ENCODE data around the gene AFF3.

The AFF3 gene

DNA sequence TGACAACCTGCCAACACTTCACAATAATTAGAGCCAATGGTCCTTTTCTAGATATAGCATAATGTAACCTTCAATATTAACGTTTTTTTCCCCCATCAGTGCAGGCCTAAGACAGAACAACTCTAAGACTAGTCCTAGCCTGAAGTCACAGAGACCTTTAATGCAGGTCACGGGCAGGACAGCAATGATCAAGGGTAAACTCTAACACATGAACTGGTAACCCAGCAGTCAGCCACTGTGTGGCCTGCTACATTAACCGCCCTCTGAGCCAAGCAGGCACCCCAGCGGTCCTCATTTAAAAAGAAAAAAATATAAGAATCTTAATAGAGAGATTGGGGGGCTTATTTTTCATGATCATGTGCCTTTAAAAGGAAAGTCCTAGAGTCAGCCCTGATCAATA is 290.6 kb downstream of the AFF3 start:
- no peak for DNase-seq

GRCh38 chr2:99851089-99851488 is 291.3 kb downstream of the AFF3 start:
- DNase-seq = peak; percentile 3

DNA sequence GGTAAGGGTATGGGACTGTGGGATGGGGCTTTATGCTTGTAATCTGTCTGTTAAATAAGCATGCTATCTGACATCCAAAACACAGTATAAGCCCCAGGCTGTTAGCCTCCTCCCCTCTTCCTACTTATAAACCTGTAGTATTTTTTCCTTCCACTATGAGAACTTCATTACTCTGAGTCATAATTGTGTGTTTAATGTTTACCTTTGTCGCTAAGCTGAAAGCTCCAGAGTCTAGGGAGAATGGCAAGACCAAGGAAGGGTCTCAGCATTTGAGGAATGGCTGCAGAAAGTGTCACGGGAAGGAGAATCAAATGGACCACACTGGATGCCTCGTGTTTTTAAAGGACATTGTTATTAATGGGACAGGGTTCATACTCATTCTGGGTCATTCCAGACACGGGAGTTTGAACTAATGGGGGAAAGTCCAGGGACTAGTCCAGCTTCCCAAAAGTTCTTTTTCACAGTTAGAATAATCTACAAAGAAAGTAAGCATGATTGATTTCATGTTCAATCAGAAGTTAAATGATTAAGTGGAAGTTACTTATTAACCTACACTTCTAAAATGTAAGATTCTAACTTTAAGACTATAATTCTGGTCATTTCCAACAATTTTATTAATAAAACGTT is 292.2 kb downstream of the AFF3 start:
- peak; percentile 60 for DNase-seq

DNA sequence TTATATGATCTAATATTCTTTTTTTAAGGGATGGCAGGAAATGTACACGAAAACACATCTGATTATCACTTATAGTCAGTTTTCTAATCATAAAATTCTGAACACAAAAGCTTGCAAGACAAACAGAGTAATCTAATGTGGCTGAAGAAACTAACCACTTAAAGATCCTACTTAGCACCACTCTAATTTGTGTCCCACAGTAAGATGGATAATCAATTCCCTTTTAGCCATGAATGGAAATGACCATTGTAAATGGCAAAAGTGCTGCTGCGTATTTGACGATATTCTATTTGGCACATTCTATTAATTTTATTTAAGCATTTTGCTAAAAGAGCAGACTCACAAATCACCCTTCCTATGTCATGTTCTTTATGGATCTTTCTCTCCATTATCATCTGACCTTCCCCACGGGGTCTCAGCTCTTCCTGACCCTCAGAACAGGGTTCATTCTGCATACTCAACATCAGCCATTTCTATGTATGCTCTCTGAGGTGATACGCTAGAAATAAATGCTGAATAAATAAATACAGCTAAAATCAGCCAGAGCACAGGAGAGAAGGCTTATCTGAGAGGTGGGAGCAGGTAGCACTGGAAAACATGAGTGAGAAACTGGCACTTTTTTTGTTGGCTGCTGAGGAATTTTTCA is 295.8 kb downstream of the AFF3 start:
- no peak for DNase-seq

DNA sequence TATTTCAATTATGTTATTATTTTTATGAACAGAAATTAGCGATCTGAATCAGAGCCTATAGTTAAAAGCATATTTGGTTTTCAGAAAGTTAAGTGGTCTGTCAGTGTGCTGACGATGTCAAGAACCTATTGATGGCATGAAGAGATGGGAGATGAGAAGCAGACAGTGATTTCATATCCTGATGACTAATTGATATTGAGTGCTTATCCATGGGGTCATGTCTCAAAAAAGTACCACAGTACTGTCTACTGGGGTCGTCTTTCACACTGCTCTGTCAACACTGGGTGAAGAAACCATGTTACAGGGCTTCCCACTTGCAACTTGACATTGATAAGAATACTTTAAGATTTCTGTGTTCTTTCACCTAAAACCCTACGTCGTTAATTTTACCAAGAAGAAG is 297.1 kb downstream of the AFF3 start:
- no peak for DNase-seq

GRCh38 chr2:99842451-99842850 is 299.9 kb downstream of the AFF3 start:
- DNase-seq = no peak

DNA sequence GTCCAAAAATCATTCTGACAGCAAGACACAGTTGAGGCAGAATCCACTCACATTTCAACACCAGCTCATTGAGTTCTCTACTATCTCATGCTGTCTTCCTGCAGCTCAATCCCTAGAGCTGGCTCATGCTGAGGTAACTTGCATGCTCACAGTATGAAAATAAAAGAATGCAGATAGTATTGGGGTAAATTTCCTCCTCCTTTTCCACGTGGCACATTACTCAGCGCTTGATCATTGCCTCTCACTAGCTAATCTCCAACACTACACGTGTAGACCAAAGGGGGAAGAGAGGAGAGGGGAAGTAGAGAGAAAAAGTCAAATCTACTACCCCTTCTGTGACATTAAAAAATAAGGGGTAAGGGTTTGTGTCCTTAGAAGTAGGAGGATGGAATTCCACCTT is 300.6 kb downstream of the AFF3 start:
- DNase-seq = no peak

DNA sequence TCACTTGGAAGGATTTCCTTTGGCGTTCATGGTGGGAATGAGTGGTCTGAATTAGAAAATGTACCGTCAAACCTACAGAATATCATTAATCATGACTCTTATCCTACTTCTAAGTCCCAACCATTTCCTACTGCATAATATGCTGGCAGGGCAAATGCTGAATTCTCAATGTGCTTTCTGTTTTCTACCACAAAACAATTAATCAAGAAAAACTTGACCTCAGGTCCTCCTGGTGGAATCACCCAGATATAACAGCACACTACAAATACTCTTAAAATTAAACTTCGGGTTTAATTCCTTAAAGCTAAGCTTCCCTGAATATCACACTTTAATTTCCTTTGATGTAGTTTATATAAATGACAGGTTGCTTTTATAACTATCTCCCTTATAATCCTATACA is 301.6 kb downstream of the AFF3 start:
- DNase-seq = no peak

- peak; percentile 38 for DNase-seq
These were observed 305.4 kb downstream of the AFF3 start for GRCh38 chr2:99836690-99837605.

DNA sequence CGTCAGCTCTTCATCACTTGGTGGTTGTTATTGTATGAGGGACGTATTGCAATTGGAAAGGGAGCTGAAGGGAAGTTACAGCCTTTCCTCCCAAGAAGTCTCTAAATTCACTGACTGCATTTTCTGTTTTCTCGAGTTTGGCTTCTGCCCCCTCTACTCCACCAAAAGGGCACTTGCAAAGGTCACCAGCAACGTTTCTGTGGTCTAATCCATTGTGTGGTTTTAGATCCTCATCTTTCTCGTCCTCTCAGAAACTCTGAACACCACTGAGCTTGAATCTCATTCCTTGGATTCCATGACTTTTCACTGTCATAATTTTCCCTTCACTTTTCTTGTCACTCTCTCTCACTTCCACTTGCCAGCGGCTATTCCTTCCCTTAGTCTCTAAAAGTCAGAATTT is 308.0 kb downstream of the AFF3 start:
- DNase-seq = no peak

- no peak for DNase-seq
These were observed 308.7 kb downstream of the AFF3 start for GRCh38 chr2:99833586-99834201.

DNA sequence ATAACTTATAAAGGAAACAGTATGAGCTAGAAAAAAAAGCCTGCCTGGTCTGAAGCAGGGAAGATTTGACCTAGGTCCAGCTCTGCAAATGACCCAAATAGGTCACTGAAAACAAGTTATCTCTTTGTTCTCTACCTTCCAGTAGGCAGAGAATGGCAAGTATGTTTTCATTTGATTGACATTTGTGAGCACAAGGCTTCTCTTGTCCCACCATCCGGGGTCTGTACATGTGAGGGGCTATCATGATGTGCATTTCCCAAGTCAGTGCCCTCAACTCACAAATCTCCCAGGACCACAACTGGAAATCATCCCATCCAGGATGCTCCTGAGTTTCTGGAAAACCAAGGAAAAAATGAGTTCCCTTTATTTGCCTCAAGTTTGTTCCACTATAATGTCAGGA is 309.5 kb downstream of the AFF3 start:
- no peak for DNase-seq

DNA sequence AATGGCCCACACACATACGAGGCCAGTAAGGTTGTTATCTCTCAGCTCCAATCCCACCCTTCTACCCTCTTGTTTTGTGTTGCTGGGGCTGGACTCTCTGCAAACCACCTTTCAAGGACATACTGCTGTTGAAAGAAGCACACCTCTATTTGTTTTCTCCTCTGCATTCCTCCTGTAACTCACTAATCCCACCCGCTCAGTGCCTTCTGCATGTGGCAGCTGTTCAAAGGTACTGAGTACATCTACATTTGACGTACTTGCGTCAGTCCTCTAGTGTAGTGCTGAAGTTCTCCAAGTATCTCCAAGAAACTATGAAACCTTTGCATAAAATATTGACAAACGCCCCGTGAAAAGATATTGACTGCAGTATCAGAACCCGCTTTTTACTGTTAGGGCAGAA is 310.6 kb downstream of the AFF3 start:
- no peak for DNase-seq

- DNase-seq = no peak
These were observed 314.9 kb downstream of the AFF3 start for GRCh38 chr2:99827296-99827999.

- peak; percentile 13 for DNase-seq
These were observed 316.8 kb downstream of the AFF3 start for GRCh38 chr2:99825630-99826029.

GRCh38 chr2:99824758-99825157 is 317.6 kb downstream of the AFF3 start:
- DNase-seq = no peak

DNA sequence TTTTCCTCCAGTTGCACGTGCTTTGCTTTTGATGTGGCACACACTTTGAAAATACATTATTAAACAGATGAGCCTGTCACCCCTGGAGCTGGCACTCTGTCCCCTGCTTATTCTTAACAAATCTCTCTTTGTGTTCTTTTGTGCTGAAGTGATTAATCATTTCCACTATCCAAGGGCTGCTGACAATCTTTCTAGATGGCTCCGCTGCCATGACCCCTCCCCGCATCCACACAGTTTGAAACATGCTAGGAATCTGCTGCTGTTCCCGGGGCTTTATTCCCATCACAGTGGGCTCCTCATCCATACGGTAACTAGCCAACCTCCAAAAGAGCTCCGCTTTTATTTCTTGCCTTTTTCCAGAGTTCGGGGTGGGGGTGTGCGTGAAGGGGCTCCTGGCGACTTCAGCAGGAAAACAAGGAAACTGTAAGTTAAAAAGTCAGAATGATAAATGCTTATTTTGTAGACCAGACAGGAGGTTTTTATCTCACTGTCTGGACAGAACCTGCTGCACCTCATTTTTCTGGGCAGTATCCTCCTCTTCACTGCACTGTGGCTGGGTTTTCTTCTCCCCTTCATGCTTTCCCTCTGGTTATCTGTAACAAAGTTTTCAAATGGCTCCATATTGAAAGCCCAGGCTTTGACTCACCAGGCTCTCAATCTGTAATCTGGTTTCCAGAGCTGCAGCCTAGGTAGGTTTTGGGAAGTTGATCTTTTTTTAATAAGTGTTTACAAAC is 319.7 kb downstream of the AFF3 start:
- peak; percentile 25 for DNase-seq

DNA sequence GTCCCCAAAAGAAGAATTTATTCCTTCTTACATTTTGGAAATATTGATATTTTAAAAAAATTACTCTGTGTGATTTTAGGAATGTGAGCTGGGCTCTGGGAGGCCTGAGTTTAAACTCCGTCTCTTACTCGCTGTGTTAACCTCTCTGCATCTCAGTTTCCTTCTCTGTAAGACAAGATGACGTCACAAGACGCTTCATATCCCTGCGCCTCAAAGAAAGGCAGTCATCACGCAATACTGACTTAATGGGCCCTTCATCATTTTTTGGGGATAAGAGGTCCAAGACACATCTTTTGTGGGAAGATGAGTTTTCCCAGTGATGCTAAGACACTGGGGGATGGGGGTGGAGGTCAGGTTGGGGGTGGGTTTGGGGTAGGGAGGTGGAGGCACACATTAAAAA is 320.4 kb downstream of the AFF3 start:
- no peak for DNase-seq

DNA sequence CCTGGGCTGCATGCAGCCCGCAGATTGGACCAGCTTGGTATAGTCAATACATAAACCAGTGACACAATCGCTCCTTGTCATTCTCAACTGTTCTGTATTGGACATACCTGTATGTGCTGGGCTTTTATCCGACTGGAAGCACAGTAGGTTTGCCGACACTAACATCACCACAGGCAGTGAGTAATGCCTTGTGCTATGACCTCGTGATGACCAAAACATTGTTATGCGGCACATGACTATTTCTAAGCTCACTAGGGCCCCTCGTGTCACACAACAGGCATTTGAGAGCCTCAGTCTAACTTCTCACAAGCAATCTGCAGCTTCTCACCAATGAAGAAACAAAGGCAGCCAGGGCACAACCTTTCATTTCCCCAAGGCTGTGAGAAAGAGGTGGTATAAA is 320.8 kb downstream of the AFF3 start:
- no peak for DNase-seq

- DNase-seq = peak; percentile 32
These were observed 321.4 kb downstream of the AFF3 start for GRCh38 chr2:99821039-99821438.

DNA sequence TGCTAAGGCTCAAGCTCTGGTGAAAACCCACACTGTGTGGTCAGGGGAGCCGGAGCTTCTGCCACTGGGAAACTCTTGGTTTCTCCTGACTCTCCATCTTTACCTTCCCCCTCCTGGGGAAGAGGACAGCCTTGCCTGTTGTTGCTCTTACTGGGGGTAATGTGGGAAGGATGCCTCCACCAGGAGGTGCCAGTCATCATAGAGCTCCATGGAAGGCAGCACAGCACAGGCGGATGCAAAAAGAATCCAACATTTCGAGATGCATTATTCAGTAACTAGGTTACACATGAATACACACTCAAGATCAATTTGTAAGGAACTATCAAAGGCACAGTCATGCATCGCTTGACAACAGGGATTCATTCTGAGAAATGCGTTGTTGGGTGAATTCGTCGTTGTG is 322.6 kb downstream of the AFF3 start:
- DNase-seq = peak; percentile 22

GRCh38 chr2:99818842-99819241 is 323.5 kb downstream of the AFF3 start:
- peak; percentile 58 for DNase-seq

All from NCI-H69 (cell line).